ENCODE results near the gene GPC5.
A peak's percentile ranks its signal among the peaks of the same experiment; 100 is the strongest.

Gene GPC5

DNA sequence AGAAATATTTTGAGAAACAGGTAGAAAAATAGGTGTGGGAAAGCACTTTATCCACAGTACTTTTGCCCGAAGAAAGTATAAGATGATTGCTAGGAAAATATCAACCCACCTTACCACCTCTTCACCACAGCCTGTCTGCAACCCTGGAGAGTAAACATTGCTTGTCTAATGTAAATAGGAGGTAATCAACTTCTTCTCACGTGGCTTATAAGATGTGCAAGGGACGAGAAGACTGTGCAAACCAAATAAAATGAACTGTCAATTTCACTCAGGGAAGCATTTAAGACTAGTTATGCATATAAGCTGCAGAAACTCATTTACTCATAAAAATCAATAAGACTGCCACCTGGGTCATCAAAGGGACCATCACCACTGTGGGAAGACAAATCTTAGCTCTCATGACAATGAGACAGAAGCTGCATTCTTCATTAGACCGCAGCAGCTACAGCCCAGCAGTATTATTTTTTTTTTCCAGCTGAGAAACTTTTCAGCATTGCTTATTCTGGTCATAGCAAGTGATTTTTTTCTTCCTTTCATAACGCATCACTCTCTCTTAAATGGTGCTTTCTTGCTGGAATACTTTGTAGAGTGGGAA, 1020.5 kb downstream of the GPC5 start:
- no peak for DNase-seq
- Histone ChIP-seq H3K79me1 (ENCODE audit: low read length) (no peaks in the 10 kb centered on the region), H3K56ac (ENCODE audit: low read length) (no peak overlapping the region), H2AK5ac (ENCODE audit: low read length) (no peak overlapping the region), H4K8ac (ENCODE audit: low read depth, low read length) (no peak overlapping the region), H3K36me3 (ENCODE audit: control insufficient read depth, insufficient read depth, low read length) (no peaks in the 10 kb centered on the region), H3K27ac (ENCODE audit: low read depth, low read length) (no peak overlapping the region), H3K79me2 (ENCODE audit: control insufficient read depth, insufficient read depth, low read length) (no peaks in the 10 kb centered on the region), H2BK120ac (ENCODE audit: low read depth, low read length) (no peak overlapping the region), H4K5ac (ENCODE audit: low read length) (no peak overlapping the region), H3K4me1 (ENCODE audit: control insufficient read depth, low read depth, low read length) (no peaks in the 10 kb centered on the region), H3K18ac (ENCODE audit: low read length) (no peak overlapping the region), H3K9ac (ENCODE audit: low read length) (no peak overlapping the region), H3K4me3 (ENCODE audit: low read length) (no peak overlapping the region), H3K23ac (ENCODE audit: low read length) (no peak overlapping the region), H3K4me2 (ENCODE audit: low read length) (no peak overlapping the region), H2BK15ac (replicated peaks; ENCODE audit: low read depth) (no peak overlapping the region), H2BK5ac (ENCODE audit: low read length) (no peak overlapping the region), H3K27me3 (ENCODE audit: insufficient read depth, low read length, poor library complexity) (no peaks in the 10 kb centered on the region), H3K4ac (ENCODE audit: low read depth, low read length) (no peak overlapping the region)
- WGBS (ENCODE audit: extremely low coverage, insufficient coverage, low lambda C conversion rate) = no CpG with 5 or more reads among the region's 5 CpGs

DNA sequence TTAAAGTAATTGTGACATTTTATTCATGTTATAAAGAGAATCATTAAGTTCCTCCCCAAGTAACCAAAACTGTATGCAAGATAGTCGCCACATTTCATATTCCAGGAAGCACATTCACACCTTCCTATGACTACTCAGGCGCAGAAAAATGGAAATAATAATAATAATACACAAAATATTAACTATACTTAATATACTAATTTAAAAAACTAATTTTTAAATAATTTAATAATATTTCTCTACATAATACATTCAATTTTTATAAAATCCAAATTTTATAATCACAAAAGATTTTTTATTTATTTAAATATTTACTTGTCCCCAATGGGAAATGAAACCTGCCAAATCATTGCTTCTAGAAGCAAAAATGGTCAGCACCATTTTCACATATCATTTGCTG, 1030.8 kb downstream of the GPC5 start:
- Histone ChIP-seq H2BK15ac (replicated peaks; ENCODE audit: low read depth) (no peak overlapping the region), H4K8ac (ENCODE audit: low read depth, low read length) (no peak overlapping the region)

DNA sequence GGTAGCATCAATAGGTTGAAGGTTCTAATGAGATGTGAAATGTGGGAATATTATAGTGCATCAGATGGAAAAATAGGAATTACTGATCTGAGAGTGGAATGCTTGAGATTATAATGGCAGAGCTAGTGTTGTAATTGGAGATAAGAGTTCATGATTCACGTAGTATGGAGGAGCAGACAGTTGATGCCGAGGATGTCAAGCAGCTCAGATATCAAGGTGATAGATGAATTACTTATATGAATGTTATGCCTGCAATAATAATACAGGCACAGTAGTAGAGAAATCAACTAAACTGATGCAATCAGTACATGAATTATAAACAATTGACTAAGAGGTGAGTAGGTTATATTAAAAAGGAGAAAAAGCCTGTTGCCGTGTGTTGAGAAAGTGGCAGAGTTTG, 1035.0 kb downstream of the GPC5 start:
- no peak for DNase-seq
- H3K23ac ChIP-seq (ENCODE audit: low read length) = no peak overlapping the region
- WGBS (ENCODE audit: extremely low coverage, insufficient coverage, low lambda C conversion rate) = no CpG with 5 or more reads among the region's 3 CpGs
- no peak overlapping the region for H3K56ac ChIP-seq (ENCODE audit: low read length)
- H3K27ac ChIP-seq (ENCODE audit: low read depth, low read length) = no peak overlapping the region
- H4K5ac ChIP-seq (ENCODE audit: low read length) = no peak overlapping the region
- no peaks in the 10 kb centered on the region for H3K79me2 ChIP-seq (ENCODE audit: control insufficient read depth, insufficient read depth, low read length)
- H4K8ac ChIP-seq (ENCODE audit: low read depth, low read length) = no peak overlapping the region
- no peak overlapping the region for H2BK15ac ChIP-seq (replicated peaks; ENCODE audit: low read depth)
- no peak overlapping the region for H3K9ac ChIP-seq (ENCODE audit: low read length)
- H2AK5ac ChIP-seq (ENCODE audit: low read length) = no peak overlapping the region
- no peaks in the 10 kb centered on the region for H3K27me3 ChIP-seq (ENCODE audit: insufficient read depth, low read length, poor library complexity)
- no peak overlapping the region for H2BK5ac ChIP-seq (ENCODE audit: low read length)
- no peaks in the 10 kb centered on the region for H3K36me3 ChIP-seq (ENCODE audit: control insufficient read depth, insufficient read depth, low read length)
- H3K4ac ChIP-seq (ENCODE audit: low read depth, low read length) = no peak overlapping the region
- no peak overlapping the region for H3K18ac ChIP-seq (ENCODE audit: low read length)
- no peak overlapping the region for H3K4me3 ChIP-seq (ENCODE audit: low read length)
- H2BK120ac ChIP-seq (ENCODE audit: low read depth, low read length) = no peak overlapping the region
- H3K4me2 ChIP-seq (ENCODE audit: low read length) = no peak overlapping the region
- no peaks in the 10 kb centered on the region for H3K4me1 ChIP-seq (ENCODE audit: control insufficient read depth, low read depth, low read length)
- no peaks in the 10 kb centered on the region for H3K79me1 ChIP-seq (ENCODE audit: low read length)

More for the DNA sequence above, 1030.8 kb downstream of the GPC5 start:
- Histone ChIP-seq H3K9ac (ENCODE audit: low read length) (no peak overlapping the region), H4K5ac (ENCODE audit: low read length) (no peak overlapping the region), H2AK5ac (ENCODE audit: low read length) (no peak overlapping the region), H2BK120ac (ENCODE audit: low read depth, low read length) (no peak overlapping the region), H3K56ac (ENCODE audit: low read length) (no peak overlapping the region), H3K27me3 (ENCODE audit: insufficient read depth, low read length, poor library complexity) (no peaks in the 10 kb centered on the region), H3K23ac (ENCODE audit: low read length) (no peak overlapping the region), H3K4ac (ENCODE audit: low read depth, low read length) (no peak overlapping the region), H2BK5ac (ENCODE audit: low read length) (no peak overlapping the region), H3K79me1 (ENCODE audit: low read length) (no peaks in the 10 kb centered on the region), H3K79me2 (ENCODE audit: control insufficient read depth, insufficient read depth, low read length) (no peaks in the 10 kb centered on the region), H3K36me3 (ENCODE audit: control insufficient read depth, insufficient read depth, low read length) (no peaks in the 10 kb centered on the region), H3K4me3 (ENCODE audit: low read length) (no peak overlapping the region), H3K4me2 (ENCODE audit: low read length) (no peak overlapping the region), H3K4me1 (ENCODE audit: control insufficient read depth, low read depth, low read length) (no peaks in the 10 kb centered on the region), H3K18ac (ENCODE audit: low read length) (no peak overlapping the region), H3K27ac (ENCODE audit: low read depth, low read length) (no peak overlapping the region)
- WGBS (ENCODE audit: extremely low coverage, insufficient coverage, low lambda C conversion rate) = no CpG with 5 or more reads among the region's 2 CpGs
- no peak for DNase-seq

DNA sequence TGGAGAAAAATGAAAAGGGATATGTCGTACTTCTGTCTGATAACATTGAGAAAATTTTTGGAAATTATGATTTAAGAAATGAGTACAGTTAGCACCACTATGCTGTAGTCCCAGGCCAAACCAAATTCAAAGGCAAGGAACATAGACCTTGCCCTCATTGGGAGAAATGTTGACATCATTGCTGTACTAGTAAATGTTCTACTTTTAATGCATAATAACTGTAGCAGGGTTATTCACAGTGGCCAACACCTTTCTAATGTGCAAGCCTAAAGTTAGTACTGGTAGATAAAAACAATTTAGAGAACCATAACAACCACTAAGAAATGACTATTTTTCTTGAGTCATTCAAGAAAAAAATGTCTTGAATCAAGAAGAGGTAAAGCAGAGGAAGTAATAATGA, 1035.5 kb downstream of the GPC5 start:
- Histone ChIP-seq H3K23ac (ENCODE audit: low read length) (no peak overlapping the region), H3K4me1 (ENCODE audit: control insufficient read depth, low read depth, low read length) (no peaks in the 10 kb centered on the region), H3K36me3 (ENCODE audit: control insufficient read depth, insufficient read depth, low read length) (no peaks in the 10 kb centered on the region), H3K27ac (ENCODE audit: low read depth, low read length) (no peak overlapping the region), H3K18ac (ENCODE audit: low read length) (no peak overlapping the region), H4K8ac (ENCODE audit: low read depth, low read length) (no peak overlapping the region), H2BK120ac (ENCODE audit: low read depth, low read length) (no peak overlapping the region), H3K79me1 (ENCODE audit: low read length) (no peaks in the 10 kb centered on the region), H2BK15ac (replicated peaks; ENCODE audit: low read depth) (no peak overlapping the region), H4K5ac (ENCODE audit: low read length) (no peak overlapping the region), H2AK5ac (ENCODE audit: low read length) (no peak overlapping the region), H3K79me2 (ENCODE audit: control insufficient read depth, insufficient read depth, low read length) (no peaks in the 10 kb centered on the region), H3K4me2 (ENCODE audit: low read length) (no peak overlapping the region), H2BK5ac (ENCODE audit: low read length) (no peak overlapping the region), H3K9ac (ENCODE audit: low read length) (no peak overlapping the region), H3K27me3 (ENCODE audit: insufficient read depth, low read length, poor library complexity) (no peaks in the 10 kb centered on the region), H3K56ac (ENCODE audit: low read length) (no peak overlapping the region), H3K4ac (ENCODE audit: low read depth, low read length) (no peak overlapping the region), H3K4me3 (ENCODE audit: low read length) (no peak overlapping the region)
- no peak for DNase-seq
- WGBS (ENCODE audit: extremely low coverage, insufficient coverage, low lambda C conversion rate) = no CpG with 5 or more reads among the region's 1 CpG

DNA sequence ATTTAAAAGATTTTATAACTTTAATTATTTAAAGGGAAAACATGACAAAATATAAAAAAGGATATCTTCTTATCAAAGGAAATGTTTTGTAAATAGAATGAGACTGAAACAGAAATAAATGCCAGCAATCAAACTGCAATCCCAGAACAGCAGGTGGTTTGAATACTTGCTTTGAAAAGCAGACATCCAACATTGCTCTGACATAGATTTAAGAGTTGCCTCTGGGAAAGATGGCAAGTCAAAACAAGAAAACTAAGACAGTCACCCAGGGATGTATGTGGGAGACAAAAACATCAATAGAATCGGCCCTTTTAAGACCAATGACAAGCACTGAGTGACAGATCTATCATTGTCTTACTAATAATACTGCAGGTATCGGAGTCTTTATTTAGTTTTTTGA, 1038.5 kb downstream of the GPC5 start:
- no peaks in the 10 kb centered on the region for H3K79me1 ChIP-seq (ENCODE audit: low read length)
- H4K8ac ChIP-seq (ENCODE audit: low read depth, low read length) = no peak overlapping the region
- no CpG with 5 or more reads among the region's 2 CpGs for WGBS (ENCODE audit: extremely low coverage, insufficient coverage, low lambda C conversion rate)
- no peak overlapping the region for H3K18ac ChIP-seq (ENCODE audit: low read length)
- H3K36me3 ChIP-seq (ENCODE audit: control insufficient read depth, insufficient read depth, low read length) = no peaks in the 10 kb centered on the region
- H2BK120ac ChIP-seq (ENCODE audit: low read depth, low read length) = no peak overlapping the region
- H3K27ac ChIP-seq (ENCODE audit: low read depth, low read length) = no peak overlapping the region
- no peak overlapping the region for H3K4ac ChIP-seq (ENCODE audit: low read depth, low read length)
- no peak overlapping the region for H4K5ac ChIP-seq (ENCODE audit: low read length)
- no peak overlapping the region for H3K9ac ChIP-seq (ENCODE audit: low read length)
- H3K4me3 ChIP-seq (ENCODE audit: low read length) = no peak overlapping the region
- no peak overlapping the region for H2BK15ac ChIP-seq (replicated peaks; ENCODE audit: low read depth)
- H3K56ac ChIP-seq (ENCODE audit: low read length) = no peak overlapping the region
- no peak overlapping the region for H3K23ac ChIP-seq (ENCODE audit: low read length)
- H2AK5ac ChIP-seq (ENCODE audit: low read length) = no peak overlapping the region
- H3K79me2 ChIP-seq (ENCODE audit: control insufficient read depth, insufficient read depth, low read length) = no peaks in the 10 kb centered on the region
- peak; percentile 3 for DNase-seq
- no peaks in the 10 kb centered on the region for H3K27me3 ChIP-seq (ENCODE audit: insufficient read depth, low read length, poor library complexity)
- no peaks in the 10 kb centered on the region for H3K4me1 ChIP-seq (ENCODE audit: control insufficient read depth, low read depth, low read length)
- H2BK5ac ChIP-seq (ENCODE audit: low read length) = no peak overlapping the region
- H3K4me2 ChIP-seq (ENCODE audit: low read length) = no peak overlapping the region

DNA sequence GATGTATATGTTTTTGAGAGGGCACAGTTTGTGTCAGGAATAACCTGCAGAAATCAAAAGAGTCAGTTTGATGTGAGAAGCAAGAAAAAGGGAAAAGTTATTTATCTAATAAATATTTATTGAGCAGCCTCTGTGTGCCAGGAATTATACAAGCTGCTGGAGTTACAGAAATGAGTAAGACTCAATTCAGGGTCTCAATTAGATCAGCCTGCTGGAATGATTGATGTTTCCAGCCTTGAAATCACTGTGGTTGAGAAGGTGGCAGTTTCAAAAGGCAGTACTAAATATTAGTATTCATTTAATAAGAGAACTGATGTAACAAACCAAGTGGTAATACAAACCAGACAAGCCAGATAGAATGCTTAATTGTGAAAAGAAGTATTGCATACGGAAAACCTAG, 1045.8 kb downstream of the GPC5 start:
- no peak overlapping the region for H3K4me3 ChIP-seq (ENCODE audit: low read length)
- no peak overlapping the region for H3K23ac ChIP-seq (ENCODE audit: low read length)
- H3K9ac ChIP-seq (ENCODE audit: low read length) = no peak overlapping the region
- no peaks in the 10 kb centered on the region for H3K79me1 ChIP-seq (ENCODE audit: low read length)
- H3K27ac ChIP-seq (ENCODE audit: low read depth, low read length) = no peak overlapping the region
- DNase-seq = no peak
- H2BK120ac ChIP-seq (ENCODE audit: low read depth, low read length) = no peak overlapping the region
- H3K4me1 ChIP-seq (ENCODE audit: control insufficient read depth, low read depth, low read length) = no peaks in the 10 kb centered on the region
- no CpG with 5 or more reads among the region's 1 CpG for WGBS (ENCODE audit: extremely low coverage, insufficient coverage, low lambda C conversion rate)
- H3K36me3 ChIP-seq (ENCODE audit: control insufficient read depth, insufficient read depth, low read length) = no peaks in the 10 kb centered on the region
- H3K56ac ChIP-seq (ENCODE audit: low read length) = no peak overlapping the region
- no peak overlapping the region for H2AK5ac ChIP-seq (ENCODE audit: low read length)
- H3K27me3 ChIP-seq (ENCODE audit: insufficient read depth, low read length, poor library complexity) = no peaks in the 10 kb centered on the region
- no peak overlapping the region for H2BK15ac ChIP-seq (replicated peaks; ENCODE audit: low read depth)
- no peak overlapping the region for H4K5ac ChIP-seq (ENCODE audit: low read length)
- no peak overlapping the region for H3K18ac ChIP-seq (ENCODE audit: low read length)
- H2BK5ac ChIP-seq (ENCODE audit: low read length) = no peak overlapping the region
- H3K4ac ChIP-seq (ENCODE audit: low read depth, low read length) = no peak overlapping the region
- H4K8ac ChIP-seq (ENCODE audit: low read depth, low read length) = no peak overlapping the region
- no peak overlapping the region for H3K4me2 ChIP-seq (ENCODE audit: low read length)
- no peaks in the 10 kb centered on the region for H3K79me2 ChIP-seq (ENCODE audit: control insufficient read depth, insufficient read depth, low read length)
